Measurements from ENCODE around the gene TEPSIN.

GRCh38 chr17:81277421-81277820 lies 38.6 kb upstream of the TEPSIN start:
- TF ChIP-seq EGR1 (IDR thresholded peaks at IDR 0.05): no peak
- no peak for TF ChIP-seq ZBTB7A (IDR thresholded peaks at IDR 0.05; ENCODE audit: low read depth)
- no peak for TF ChIP-seq EP300 (IDR thresholded peaks at IDR 0.05; ENCODE audit: borderline replicate concordance)
- TF ChIP-seq REST (IDR thresholded peaks at IDR 0.05; ENCODE audit: low read depth): no peak
- TF ChIP-seq CEBPB (IDR thresholded peaks at IDR 0.05): no peak
- TF ChIP-seq YY1 (IDR thresholded peaks at IDR 0.05; ENCODE audit: low read depth): no peak
- TF ChIP-seq FOXM1 (IDR thresholded peaks at IDR 0.05; ENCODE audit: borderline replicate concordance, low read depth): no peak

All from Ishikawa (cell line).